ENCODE measurements around the gene CSTPP1. TPM values are rescaled to one million over a fixed set of nuclear protein-coding genes. Genes with fewer than 3 reads are reported as not detected.

Gene CSTPP1
- total RNA-seq, 4 donors from 2014 or later = 18.3 to 27.0 (median 24.6) TPM

GRCh38 chr11:46978005-46978491 lies 41.5 kb downstream of the CSTPP1 start:
- no peak overlapping the region for H3K27ac ChIP-seq
- 0 to 79% methylated on average over 1 of the region's 1 CpG for WGBS, 2 donors (ENCODE audit: low coverage in 1 of 2)
- in situ Hi-C loops (cut with MboI; ENCODE audit: low pct_ligation_motif_present in 1 of 4, low pct_unique_long_range_greater_than_20kb in 1 of 4, low sequenced_read_pairs in 3 of 4) = no loop called here

GRCh38 chr11:46979358-46979757 lies 42.8 kb downstream of the CSTPP1 start:
- Histone ChIP-seq H3K27me3 (no peaks in the 10 kb centered on the region), H3K27ac (no peak overlapping the region), H3K4me1 (peaks cover 0 to 49% (median 13%) of the 10 kb centered on the region in 4 donors), H3K36me3 (no peaks in the 10 kb centered on the region), H3K9me3 (no peaks in the 10 kb centered on the region), H3K4me3 (no peak overlapping the region)
- in situ Hi-C loops (cut with MboI; ENCODE audit: low pct_ligation_motif_present in 1 of 4, low pct_unique_long_range_greater_than_20kb in 1 of 4, low sequenced_read_pairs in 3 of 4) (no loop called here), intact Hi-C loops (cut with DNase I; ENCODE audit: low total_unique reads) (no loop called here)
- DNase-seq = no peak
- 84 to 90% methylated on average over 2 to 5 of the region's 5 CpGs for WGBS, 2 donors (ENCODE audit: low coverage in 1 of 2)
- no peak for TF ChIP-seq POLR2AphosphoS5 (IDR thresholded peaks at IDR 0.05)
- TF ChIP-seq POLR2A (IDR thresholded peaks at IDR 0.05) = no peak
- no peak for TF ChIP-seq CTCF (IDR thresholded peaks at IDR 0.05)
- TF ChIP-seq EP300 (IDR thresholded peaks at IDR 0.05; ENCODE audit: low read depth) = no peak

More at GRCh38 chr11:46978005-46978491, 41.5 kb downstream of the CSTPP1 start:
- Histone ChIP-seq H3K4me1 (peaks cover 0 to 36% (median 3%) of the 10 kb centered on the region in 4 donors), H3K9me3 (no peaks in the 10 kb centered on the region), H3K36me3 (no peaks in the 10 kb centered on the region), H3K4me3 (no peak overlapping the region), H3K27me3 (no peaks in the 10 kb centered on the region)
- no peak for TF ChIP-seq POLR2A (IDR thresholded peaks at IDR 0.05)
- no peak for TF ChIP-seq EP300 (IDR thresholded peaks at IDR 0.05; ENCODE audit: low read depth)
- TF ChIP-seq POLR2AphosphoS5 (IDR thresholded peaks at IDR 0.05) = no peak
- no peak for TF ChIP-seq CTCF (IDR thresholded peaks at IDR 0.05)
- DNase-seq = no peak
- intact Hi-C loops (cut with DNase I; ENCODE audit: low total_unique reads) = no loop called here

- peaks cover 0 to 62% (median 22%) of the 10 kb centered on the region in 4 donors for H3K4me1 ChIP-seq
- DNase-seq = no peak
- no peak overlapping the region for H3K4me3 ChIP-seq
- 77 to 88% methylated on average over 3 of the region's 3 CpGs for WGBS, 2 donors (ENCODE audit: low coverage in 1 of 2)
- H3K9me3 ChIP-seq = no peaks in the 10 kb centered on the region
- H3K27me3 ChIP-seq = no peaks in the 10 kb centered on the region
- intact Hi-C loops (cut with DNase I; ENCODE audit: low total_unique reads) (no loop called here), in situ Hi-C loops (cut with MboI; ENCODE audit: low pct_ligation_motif_present in 1 of 4, low pct_unique_long_range_greater_than_20kb in 1 of 4, low sequenced_read_pairs in 3 of 4) (no loop called here)
- no peak overlapping the region for H3K27ac ChIP-seq
- TF ChIP-seq POLR2AphosphoS5 (IDR thresholded peaks at IDR 0.05) (no peak), CTCF (IDR thresholded peaks at IDR 0.05) (no peak), EP300 (IDR thresholded peaks at IDR 0.05; ENCODE audit: low read depth) (no peak), POLR2A (IDR thresholded peaks at IDR 0.05) (no peak)
- no peaks in the 10 kb centered on the region for H3K36me3 ChIP-seq
Observed at GRCh38 chr11:46981436-46981835, 44.9 kb downstream of the CSTPP1 start.

GRCh38 chr11:46982797-46983452 lies 46.4 kb downstream of the CSTPP1 start:
- Histone ChIP-seq H3K9me3 (no peaks in the 10 kb centered on the region), H3K27ac (peak overlapping the region; percentile 25 to 46 (median 32)), H3K4me3 (no peak overlapping the region), H3K4me1 (peaks cover 0 to 54% (median 22%) of the 10 kb centered on the region in 4 donors), H3K36me3 (no peaks in the 10 kb centered on the region), H3K27me3 (no peaks in the 10 kb centered on the region)
- 60 to 75% methylated on average over 1 to 2 of the region's 2 CpGs for WGBS, 2 donors (ENCODE audit: low coverage in 1 of 2)
- no peak for TF ChIP-seq POLR2A (IDR thresholded peaks at IDR 0.05)
- TF ChIP-seq POLR2AphosphoS5 (IDR thresholded peaks at IDR 0.05) = peak in 1 of 3 donors; percentile 16
- intact Hi-C loops (cut with DNase I; ENCODE audit: low total_unique reads) (no loop called here), in situ Hi-C loops (cut with MboI; ENCODE audit: low pct_ligation_motif_present in 1 of 4, low pct_unique_long_range_greater_than_20kb in 1 of 4, low sequenced_read_pairs in 3 of 4) (no loop called here)
- no peak for DNase-seq
